Activated CD4-positive, alpha-beta T cell treated with anti-CD3 and anti-CD28 coated beads, Interleukin-2, amount 10 ng/mL, durations not matched to agents 7 days and 5 days (primary cell): ENCODE results near the gene SLC6A12. TPM values are rescaled to one million over a fixed set of nuclear protein-coding genes. Genes with fewer than 3 reads are reported as not detected.
A peak's percentile ranks its signal among the peaks of the same experiment; 100 is the strongest.

Source experiments
- CTCF ChIA-PET: fragments of 350-600 bp; sonication (Branson Sonifier 250); formaldehyde crosslinking; loops from one replicate; lab custom pipeline; 2021; ENCODE audit warnings: antibody characterized with exemption; lab: Charles Lee
- POLR2A ChIA-PET: fragments of 350-600 bp; sonication (Branson Sonifier 250); formaldehyde crosslinking; loops from one replicate; lab custom pipeline; 2021; ENCODE audit warnings: antibody characterized with exemption; lab: Charles Lee
- DNase-seq: peaks from one replicate; pipeline ENCODE4 v3.0.0-alpha.2; 2020
- H3K27ac Mint-ChIP-seq: one replicate; pipeline ENCODE4 v1.8.0; 2021; ENCODE audit warnings: mild to moderate bottlenecking, moderate library complexity, mixed read lengths
- H3K27me3 Mint-ChIP-seq: one replicate; pipeline ENCODE4 v1.8.0; 2021; ENCODE audit warnings: mixed read lengths
- H3K36me3 Mint-ChIP-seq: one replicate; pipeline ENCODE4 v1.8.0; 2021; ENCODE audit warnings: low read depth, mixed read lengths
- H3K4me1 Mint-ChIP-seq: one replicate; pipeline ENCODE4 v1.8.0; 2021; ENCODE audit warnings: mixed read lengths
- H3K4me3 Mint-ChIP-seq: one replicate; pipeline ENCODE4 v1.8.0; 2021; ENCODE audit warnings: mild to moderate bottlenecking, moderate library complexity, mixed read lengths
- H3K9me3 Mint-ChIP-seq: one replicate; pipeline ENCODE4 v1.8.0; 2021; ENCODE audit warnings: mixed read lengths
- total RNA-seq, 2 experiments: library from RNA; stranded (reverse); gene quantifications; one replicate each; pipeline ENCODE4 v1.2.3, GENCODE V29; 2021

SLC6A12 gene
- total RNA-seq = not detected

DNA sequence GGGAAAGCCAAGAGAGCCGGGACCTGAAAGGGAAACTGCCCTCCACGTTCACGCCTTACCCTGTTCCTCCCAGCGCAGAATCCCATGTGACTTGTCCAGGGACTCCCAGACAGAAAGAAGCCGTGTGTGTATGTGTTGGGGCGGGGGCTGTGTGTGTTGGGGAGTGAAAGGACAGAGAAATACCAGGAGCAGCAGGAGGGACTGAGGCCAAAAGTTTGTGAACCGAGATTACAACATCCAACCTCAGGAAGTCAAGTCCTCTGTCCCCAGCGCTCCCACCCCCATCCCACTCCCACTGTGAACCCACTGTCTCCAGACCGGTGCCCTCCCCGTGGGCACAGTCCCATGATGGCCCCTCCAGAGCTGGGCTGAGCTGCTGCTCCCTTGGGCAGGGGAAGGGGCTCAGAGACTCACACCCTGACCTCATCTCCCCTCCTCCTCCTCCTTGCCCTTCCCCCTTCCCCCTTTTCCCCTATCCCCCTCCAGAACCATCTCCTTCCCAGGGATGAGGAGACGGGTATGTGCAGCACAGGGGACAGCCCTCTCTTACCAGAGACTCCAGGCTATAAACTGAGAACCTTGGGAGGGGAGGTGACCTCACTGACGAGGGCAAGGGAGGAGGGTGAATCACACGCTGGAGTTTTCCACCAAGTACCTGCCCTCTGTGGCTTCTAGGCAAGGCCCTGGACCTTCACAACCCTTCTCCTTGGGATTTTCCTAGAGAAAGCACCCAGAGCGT is at the start of gene SLC6A12:
SLC6A12 (minus strand) TSS at position 155 of the 739 bp plus-strand sequence. CDS start 4,171 bp downstream, outside the sequence.
- Mint-ChIP-seq H3K9me3 (no peaks in the 10 kb centered on the region), H3K36me3 (no peaks in the 10 kb centered on the region), H3K4me1 (no peaks in the 10 kb centered on the region), H3K27me3 (peaks cover 11% of the 10 kb centered on the region), H3K4me3 (no peak within 1 kb of the TSS), H3K27ac (no peak within 1 kb of the TSS)
- ChIA-PET POLR2A (no interaction called here), CTCF (interaction anchor here (0.9 kb wide), 1 partner anchor 54 kb away, joined by 3 read pairs; no protein-coding TSS in a partner anchor)
- no peak for DNase-seq

DNA sequence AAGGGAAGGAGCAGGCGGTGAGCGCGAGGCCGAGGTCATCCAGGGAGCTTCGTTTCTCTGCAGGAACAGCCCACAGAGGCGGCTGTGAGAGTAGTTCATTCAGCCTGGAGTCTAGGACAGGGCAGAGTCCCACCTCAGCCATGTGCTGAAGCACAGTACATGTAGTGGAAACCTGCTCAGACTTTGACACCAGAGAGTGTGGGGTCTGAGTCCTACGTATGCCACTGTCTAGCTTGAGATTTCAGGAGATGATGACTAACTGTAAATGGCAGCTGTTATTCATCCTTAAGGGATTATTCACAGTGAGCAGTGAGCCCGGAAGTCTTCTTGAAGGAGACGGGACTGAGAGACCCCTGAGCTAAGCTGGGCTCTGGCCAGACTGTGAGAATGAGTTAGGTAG is 49.6 kb upstream of the SLC6A12 start:
- peaks cover 5% of the 10 kb centered on the region for H3K4me1 Mint-ChIP-seq
- no peaks in the 10 kb centered on the region for H3K9me3 Mint-ChIP-seq
- no peak overlapping the region for H3K27ac Mint-ChIP-seq
- DNase-seq = no peak
- ChIA-PET POLR2A (no interaction called here), CTCF (interaction anchor here (1.3 kb wide), 1 partner anchor 16 kb away, joined by 3 read pairs; no protein-coding TSS in a partner anchor)
- H3K27me3 Mint-ChIP-seq = peaks cover 9% of the 10 kb centered on the region
- no peak overlapping the region for H3K4me3 Mint-ChIP-seq
- H3K36me3 Mint-ChIP-seq = no peaks in the 10 kb centered on the region

DNA sequence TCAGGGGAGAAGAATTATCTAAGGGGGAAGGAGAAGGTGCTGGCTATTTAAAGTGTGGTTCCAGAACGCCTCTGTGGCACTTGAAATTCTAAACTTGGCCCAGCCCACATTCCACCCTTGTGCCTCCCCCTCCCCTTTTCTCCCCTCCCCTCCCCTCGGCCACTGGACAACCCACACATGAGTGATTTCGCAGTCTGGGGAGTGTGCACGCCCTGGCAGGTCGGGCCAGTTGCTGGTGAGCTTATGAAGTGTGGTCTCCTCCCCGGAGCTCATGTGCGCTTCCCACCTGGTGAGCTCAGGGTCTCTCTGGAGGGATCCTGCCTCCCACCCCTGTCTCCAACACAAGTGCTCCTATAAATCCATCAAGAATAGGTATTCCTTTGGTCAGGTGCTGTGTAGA is 48.9 kb upstream of the SLC6A12 start, which contains the start of gene SLC6A13:
SLC6A13 (minus strand) TSS at position 20 of the 400 bp plus-strand sequence. CDS start 2,784 bp downstream, outside the sequence.
- POLR2A ChIA-PET = no interaction called here
- Mint-ChIP-seq H3K4me3 (no peak within 1 kb of the TSS), H3K9me3 (no peaks in the 10 kb centered on the region), H3K27me3 (peaks cover 9% of the 10 kb centered on the region), H3K27ac (no peak within 1 kb of the TSS), H3K4me1 (peaks cover 5% of the 10 kb centered on the region), H3K36me3 (no peaks in the 10 kb centered on the region)
- no peak for DNase-seq
- CTCF ChIA-PET = no interaction called here

DNA sequence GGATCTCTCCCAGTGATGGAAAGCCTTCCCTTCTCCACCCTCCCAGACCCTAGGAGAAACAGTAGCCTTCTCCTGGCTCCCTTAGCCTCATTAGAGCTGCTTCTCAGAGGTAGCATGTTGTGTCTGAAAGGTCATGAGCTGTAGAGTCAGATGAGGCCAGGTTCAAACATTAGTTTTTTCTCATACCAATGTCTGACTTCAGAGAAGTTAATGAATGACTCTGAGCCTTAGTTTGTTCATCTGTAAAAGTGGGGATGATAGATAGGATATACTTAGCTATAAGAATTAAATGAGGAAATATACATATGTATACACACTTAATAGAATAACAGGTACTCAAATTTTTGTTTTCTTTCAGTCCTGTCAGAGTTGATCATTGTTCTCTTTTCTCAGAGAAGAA is 48.2 kb upstream of the SLC6A12 start:
- peaks cover 5% of the 10 kb centered on the region for H3K4me1 Mint-ChIP-seq
- H3K9me3 Mint-ChIP-seq = no peaks in the 10 kb centered on the region
- H3K27ac Mint-ChIP-seq = no peak overlapping the region
- no peaks in the 10 kb centered on the region for H3K36me3 Mint-ChIP-seq
- no peak overlapping the region for H3K4me3 Mint-ChIP-seq
- POLR2A ChIA-PET = no interaction called here
- DNase-seq = no peak
- CTCF ChIA-PET = interaction anchor here (1.0 kb wide), 1 partner anchor 44 kb away, joined by 3 read pairs; no protein-coding TSS in a partner anchor
- H3K27me3 Mint-ChIP-seq = peaks cover 9% of the 10 kb centered on the region

DNA sequence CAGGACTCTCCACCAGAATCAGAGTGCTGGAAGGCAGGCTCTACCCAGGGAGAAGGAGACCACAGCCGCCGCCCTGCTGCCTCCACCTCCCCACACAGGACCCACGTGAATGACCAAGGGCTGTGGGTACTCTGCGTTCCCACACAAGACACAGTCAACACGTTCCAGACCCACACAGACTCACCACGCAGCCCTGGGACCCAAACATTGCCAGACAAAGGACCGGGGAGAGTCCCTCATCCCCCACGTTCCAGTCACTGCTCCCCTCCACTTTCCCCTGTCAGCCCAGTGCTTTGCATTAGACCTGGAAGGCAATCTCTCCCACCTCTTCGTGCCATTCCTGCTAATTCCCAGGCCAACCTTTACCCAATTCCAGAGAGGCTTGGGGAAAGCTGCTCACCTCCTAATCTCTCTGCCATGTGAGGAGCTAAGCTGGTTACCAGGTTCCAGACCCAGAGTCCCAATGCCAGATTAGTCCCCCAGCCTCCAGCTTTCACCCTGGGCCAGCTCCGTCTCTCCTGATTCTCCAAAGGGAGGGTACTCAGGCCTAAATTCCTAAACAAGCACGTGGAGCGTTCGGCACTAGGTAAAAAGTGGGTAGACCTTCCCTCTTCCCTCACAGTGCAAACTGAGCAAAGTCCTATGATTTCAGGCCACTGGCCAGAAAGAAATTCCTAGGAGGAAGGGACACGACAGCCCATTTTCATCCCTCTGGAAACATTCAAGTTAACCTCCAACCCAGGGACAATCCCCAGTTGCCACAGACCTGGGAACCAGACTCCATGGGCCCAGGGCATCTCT is 43.8 kb upstream of the SLC6A12 start:
- Mint-ChIP-seq H3K27ac (peak overlapping the region; percentile 9), H3K27me3 (peaks cover 7% of the 10 kb centered on the region), H3K4me3 (no peak overlapping the region), H3K4me1 (no peaks in the 10 kb centered on the region), H3K9me3 (no peaks in the 10 kb centered on the region), H3K36me3 (no peaks in the 10 kb centered on the region)
- CTCF ChIA-PET = interaction anchor here (1.0 to 1.5 kb wide), 3 partner anchors 10 to 38 kb away, joined by 3 to 4 read pairs (median 4); no protein-coding TSS in a partner anchor
- POLR2A ChIA-PET = no interaction called here
- no peak for DNase-seq

DNA sequence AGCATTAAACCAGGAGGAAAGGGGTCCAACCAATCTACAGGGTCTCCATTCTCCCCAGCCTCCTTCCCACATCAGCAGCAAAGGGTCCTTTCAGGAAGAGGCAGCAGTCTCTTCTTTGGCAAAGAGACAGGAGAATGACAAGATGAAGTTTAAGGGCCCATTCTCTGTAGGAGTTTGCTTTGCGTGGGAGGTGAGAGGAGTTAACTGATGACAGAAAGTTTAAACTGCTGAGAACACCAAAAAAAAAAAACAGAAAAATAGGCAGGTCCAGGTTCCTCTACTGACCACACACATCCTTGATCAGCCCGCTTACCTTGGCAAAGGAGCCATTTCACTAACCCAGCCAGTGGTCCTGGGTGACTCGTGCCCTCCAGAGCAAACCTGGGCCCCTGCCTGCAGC is 43.0 kb upstream of the SLC6A12 start:
- Mint-ChIP-seq H3K9me3 (no peaks in the 10 kb centered on the region), H3K27me3 (peaks cover 7% of the 10 kb centered on the region), H3K4me3 (no peak overlapping the region), H3K4me1 (no peaks in the 10 kb centered on the region), H3K36me3 (no peaks in the 10 kb centered on the region), H3K27ac (no peak overlapping the region)
- ChIA-PET CTCF (interaction anchor here (0.9 kb wide), 1 partner anchor 9 kb away, joined by 3 read pairs; no protein-coding TSS in a partner anchor), POLR2A (no interaction called here)
- no peak for DNase-seq

DNA sequence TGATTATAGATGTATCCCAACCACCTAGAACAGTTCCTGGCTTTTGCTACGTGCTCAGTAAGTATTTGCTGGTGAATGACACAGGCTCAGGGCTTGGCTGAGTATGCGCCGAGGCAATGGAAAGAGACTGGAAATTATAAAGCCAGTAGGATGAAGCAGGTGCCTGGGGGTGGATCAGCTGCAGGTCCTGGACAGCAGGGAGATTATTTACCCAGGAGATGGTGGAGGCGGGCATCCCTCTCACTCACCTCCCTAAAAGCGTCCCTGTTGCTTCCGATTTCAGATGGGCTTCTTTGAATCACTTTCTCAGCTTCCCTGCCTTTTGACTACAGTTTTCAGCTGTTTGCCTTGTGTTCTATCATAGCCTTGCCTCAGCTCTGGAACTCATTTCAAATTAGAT is 42.3 kb upstream of the SLC6A12 start:
- POLR2A ChIA-PET = no interaction called here
- no peaks in the 10 kb centered on the region for H3K36me3 Mint-ChIP-seq
- H3K27me3 Mint-ChIP-seq = peaks cover 7% of the 10 kb centered on the region
- no peak overlapping the region for H3K27ac Mint-ChIP-seq
- no peak overlapping the region for H3K4me3 Mint-ChIP-seq
- no peaks in the 10 kb centered on the region for H3K4me1 Mint-ChIP-seq
- H3K9me3 Mint-ChIP-seq = no peaks in the 10 kb centered on the region
- no peak for DNase-seq
- CTCF ChIA-PET = interaction anchor here (0.9 kb wide), 1 partner anchor 8 kb away, joined by 3 read pairs; no protein-coding TSS in a partner anchor

DNA sequence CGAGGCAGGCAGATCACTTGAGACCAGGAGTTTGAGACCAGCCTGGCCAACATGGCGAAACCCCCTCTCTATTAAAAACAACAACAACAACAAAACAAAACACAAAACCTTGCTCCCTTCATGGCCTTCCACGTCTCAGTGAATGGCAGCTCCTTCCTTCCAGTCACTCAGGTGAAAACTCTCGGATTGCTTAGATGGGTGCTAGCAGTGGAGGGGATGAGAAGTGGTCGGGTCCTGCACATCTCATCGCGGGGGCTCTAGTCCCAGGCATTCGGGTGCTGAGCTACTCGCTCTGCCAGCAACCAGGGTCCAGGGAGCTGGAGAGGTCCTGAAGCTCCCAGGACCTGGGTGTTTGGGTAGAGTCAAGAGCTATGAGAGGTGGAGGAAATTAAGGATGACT is 41.0 kb upstream of the SLC6A12 start:
- H3K9me3 Mint-ChIP-seq = no peaks in the 10 kb centered on the region
- no peak overlapping the region for H3K4me3 Mint-ChIP-seq
- H3K27ac Mint-ChIP-seq = no peak overlapping the region
- H3K27me3 Mint-ChIP-seq = peaks cover 5% of the 10 kb centered on the region
- no peaks in the 10 kb centered on the region for H3K4me1 Mint-ChIP-seq
- DNase-seq = no peak
- CTCF ChIA-PET = no interaction called here
- POLR2A ChIA-PET = no interaction called here
- no peaks in the 10 kb centered on the region for H3K36me3 Mint-ChIP-seq

DNA sequence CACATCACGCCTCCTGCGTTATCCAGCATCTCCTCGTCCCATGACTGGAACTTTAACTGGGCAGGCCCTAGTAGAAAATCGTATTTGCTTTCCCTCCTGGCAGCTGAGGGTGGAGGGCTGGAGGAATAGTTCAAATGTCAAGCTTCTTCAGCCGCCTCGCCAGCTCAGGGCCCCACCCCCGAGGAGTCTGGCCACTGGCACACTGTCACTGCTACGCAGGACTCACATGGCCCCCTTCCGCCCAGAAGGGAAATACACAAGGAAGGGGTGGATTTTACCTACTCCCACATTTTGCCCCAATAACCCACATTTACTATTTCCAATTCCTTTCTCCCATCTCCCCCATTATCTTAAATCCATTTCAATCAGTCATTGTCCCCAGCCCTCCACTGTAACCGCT is 40.1 kb upstream of the SLC6A12 start:
- CTCF ChIA-PET = no interaction called here
- Mint-ChIP-seq H3K4me1 (no peaks in the 10 kb centered on the region), H3K36me3 (no peaks in the 10 kb centered on the region), H3K9me3 (no peaks in the 10 kb centered on the region), H3K4me3 (no peak overlapping the region), H3K27ac (no peak overlapping the region), H3K27me3 (peaks cover 8% of the 10 kb centered on the region)
- POLR2A ChIA-PET = no interaction called here
- DNase-seq = no peak

DNA sequence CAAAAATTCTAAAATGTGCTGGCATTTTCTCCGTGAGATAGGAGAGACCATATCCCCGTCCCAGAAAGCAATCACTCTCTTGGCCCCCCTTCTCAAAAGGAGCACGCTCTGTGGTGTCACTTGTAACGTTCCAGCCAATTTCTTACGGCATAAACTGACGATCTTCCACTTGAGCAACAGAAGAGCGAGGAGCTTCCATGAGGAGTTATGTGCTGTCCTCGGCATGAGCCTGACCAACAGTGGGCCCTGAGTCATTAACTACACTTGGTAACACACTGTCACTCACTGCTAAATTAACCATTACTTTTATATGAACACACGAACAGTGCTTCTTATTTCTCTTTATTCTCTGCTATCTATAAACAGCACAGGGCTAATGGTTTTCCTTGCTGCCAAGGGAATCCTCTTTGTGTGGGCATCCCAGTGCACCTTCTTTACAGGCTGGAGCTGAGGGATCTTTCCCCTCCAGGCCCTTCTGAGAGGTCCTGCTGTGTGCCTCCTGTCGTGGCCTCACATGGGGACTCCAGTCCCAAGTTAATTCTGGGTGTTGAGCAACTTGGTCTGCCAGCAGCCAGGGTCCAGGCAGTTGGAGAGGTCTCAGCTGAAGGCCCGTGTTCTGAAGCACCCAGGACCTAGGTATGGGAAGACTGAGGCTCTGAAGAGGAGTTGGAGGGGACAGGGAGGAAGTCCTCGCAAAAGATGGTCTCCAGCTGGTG is 39.3 kb upstream of the SLC6A12 start:
- H3K9me3 Mint-ChIP-seq = no peaks in the 10 kb centered on the region
- no peak for DNase-seq
- H3K27ac Mint-ChIP-seq = no peak overlapping the region
- no peaks in the 10 kb centered on the region for H3K36me3 Mint-ChIP-seq
- H3K27me3 Mint-ChIP-seq = peaks cover 13% of the 10 kb centered on the region
- ChIA-PET CTCF (no interaction called here), POLR2A (no interaction called here)
- H3K4me3 Mint-ChIP-seq = no peak overlapping the region
- H3K4me1 Mint-ChIP-seq = no peaks in the 10 kb centered on the region

DNA sequence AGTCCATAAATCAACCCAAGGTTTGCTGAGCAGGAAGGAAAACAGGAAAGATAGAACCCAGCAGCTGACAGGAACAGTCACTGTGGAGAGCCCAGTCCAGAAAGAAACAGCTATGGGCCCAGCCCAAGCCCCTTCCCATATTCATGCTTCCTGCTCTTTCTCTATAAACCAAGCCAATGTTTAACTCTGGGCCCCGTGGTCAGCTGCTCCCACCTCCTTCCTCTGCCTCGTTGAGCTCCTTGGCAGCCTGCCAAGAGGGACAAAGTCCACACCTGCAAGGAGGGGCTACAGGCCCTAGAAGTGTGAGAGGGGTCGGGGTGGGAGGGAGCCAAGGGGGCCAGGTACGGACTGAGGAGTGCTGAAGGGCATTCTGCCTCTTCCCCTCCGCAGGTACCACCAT is 38.7 kb upstream of the SLC6A12 start:
- Mint-ChIP-seq H3K27ac (no peak overlapping the region), H3K4me1 (no peaks in the 10 kb centered on the region), H3K4me3 (no peak overlapping the region), H3K27me3 (peaks cover 17% of the 10 kb centered on the region), H3K36me3 (no peaks in the 10 kb centered on the region), H3K9me3 (peaks cover 4% of the 10 kb centered on the region)
- no peak for DNase-seq
- CTCF ChIA-PET = no interaction called here
- POLR2A ChIA-PET = no interaction called here

DNA sequence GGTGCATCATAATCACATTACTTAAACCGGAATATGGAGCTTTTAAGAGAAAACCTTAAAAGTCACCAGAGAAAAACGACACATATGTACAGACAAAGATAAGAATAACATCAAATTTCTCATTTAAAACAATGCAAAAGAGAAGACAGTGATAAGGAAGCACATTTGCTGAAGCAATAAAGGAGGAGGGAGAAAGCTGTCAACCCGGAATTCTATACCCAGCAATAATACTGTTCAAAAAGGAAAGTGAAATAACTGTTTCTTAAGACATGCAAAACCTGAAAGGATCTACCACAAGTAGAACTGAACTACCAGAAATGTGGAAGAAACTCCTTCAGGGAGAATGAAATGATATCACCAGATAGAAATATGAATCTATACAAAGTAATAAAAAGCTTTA is 33.3 kb upstream of the SLC6A12 start:
- CTCF ChIA-PET = interaction anchor here (0.6 to 1.0 kb wide), 3 partner anchors 11 to 1093 kb away, joined by 3 read pairs; no protein-coding TSS in a partner anchor
- peaks cover 12% of the 10 kb centered on the region for H3K9me3 Mint-ChIP-seq
- H3K27ac Mint-ChIP-seq = no peak overlapping the region
- no peak overlapping the region for H3K4me3 Mint-ChIP-seq
- POLR2A ChIA-PET = no interaction called here
- no peaks in the 10 kb centered on the region for H3K4me1 Mint-ChIP-seq
- no peak for DNase-seq
- no peaks in the 10 kb centered on the region for H3K36me3 Mint-ChIP-seq
- H3K27me3 Mint-ChIP-seq = peaks cover 18% of the 10 kb centered on the region
